ENCODE measurements around the gene IL13RA1.
"Not testable (repeated sequence)": the region's sequence is repeated elsewhere in the genome, so short reads cannot be mapped to it uniquely, and the experiment has no call there.

The IL13RA1 gene

DNA sequence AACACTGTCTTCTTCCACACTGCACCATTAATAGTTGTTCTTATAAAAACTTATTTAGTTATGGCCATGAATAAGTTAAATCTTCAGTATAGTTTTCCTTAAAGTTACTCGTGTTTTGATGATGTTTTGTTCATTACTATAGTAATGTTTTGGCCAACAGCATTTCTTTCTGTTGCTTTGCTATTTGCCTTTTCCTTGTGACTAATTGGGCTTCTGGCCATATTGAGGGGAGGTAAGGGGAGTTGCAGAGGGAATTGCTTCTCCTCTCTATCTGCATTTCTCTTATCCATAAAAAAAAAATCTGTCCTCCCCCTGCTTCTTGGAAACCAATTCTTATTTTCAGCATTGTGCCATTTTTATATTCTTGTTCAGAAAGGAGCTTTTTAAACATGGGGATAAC is 53.5 kb downstream of the IL13RA1 start:
- no peak for TF ChIP-seq ZFX (IDR thresholded peaks at IDR 0.05)
- TF ChIP-seq, protein P1, sequence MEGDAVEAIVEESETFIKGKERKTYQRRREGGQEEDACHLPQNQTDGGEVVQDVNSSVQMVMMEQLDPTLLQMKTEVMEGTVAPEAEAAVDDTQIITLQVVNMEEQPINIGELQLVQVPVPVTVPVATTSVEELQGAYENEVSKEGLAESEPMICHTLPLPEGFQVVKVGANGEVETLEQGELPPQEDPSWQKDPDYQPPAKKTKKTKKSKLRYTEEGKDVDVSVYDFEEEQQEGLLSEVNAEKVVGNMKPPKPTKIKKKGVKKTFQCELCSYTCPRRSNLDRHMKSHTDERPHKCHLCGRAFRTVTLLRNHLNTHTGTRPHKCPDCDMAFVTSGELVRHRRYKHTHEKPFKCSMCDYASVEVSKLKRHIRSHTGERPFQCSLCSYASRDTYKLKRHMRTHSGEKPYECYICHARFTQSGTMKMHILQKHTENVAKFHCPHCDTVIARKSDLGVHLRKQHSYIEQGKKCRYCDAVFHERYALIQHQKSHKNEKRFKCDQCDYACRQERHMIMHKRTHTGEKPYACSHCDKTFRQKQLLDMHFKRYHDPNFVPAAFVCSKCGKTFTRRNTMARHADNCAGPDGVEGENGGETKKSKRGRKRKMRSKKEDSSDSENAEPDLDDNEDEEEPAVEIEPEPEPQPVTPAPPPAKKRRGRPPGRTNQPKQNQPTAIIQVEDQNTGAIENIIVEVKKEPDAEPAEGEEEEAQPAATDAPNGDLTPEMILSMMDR (conservative IDR thresholded peaks at IDR 0.05), result no peak
- no peak overlapping the region for H3K27ac ChIP-seq

DNA sequence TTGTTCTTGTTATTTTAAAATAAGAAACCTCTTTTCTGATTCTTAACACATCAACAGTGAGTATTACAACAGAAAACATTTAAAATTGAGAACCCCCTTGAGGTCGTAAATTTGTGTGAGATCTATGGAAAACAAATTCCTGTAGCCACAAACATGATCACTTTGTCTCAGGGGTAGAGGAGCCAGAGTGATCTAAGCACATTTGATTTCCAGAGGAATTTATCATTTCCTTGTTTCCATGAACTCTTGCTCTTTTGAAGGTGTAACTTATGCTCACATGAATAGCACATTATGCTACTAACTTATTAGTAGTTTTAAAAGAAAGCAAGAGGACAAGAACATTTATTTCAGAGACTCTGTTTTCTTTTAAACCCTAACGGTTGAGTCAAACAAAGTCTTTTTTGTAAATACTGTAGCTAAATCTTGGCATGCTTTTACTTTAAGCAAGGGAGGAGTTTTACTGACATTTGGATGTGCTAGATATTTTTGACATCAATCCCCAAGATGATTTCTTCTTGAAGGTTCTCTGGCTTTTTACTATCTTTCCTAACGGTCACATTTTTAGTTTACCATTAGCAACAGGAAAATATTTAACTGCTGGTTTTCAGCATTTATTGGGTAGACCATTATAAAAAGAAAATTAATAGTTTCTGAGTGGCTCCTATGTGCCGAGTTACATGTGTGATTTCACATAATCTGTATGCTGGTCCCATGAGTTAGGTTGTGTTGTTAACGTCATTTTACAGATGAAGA is 68.3 kb downstream of the IL13RA1 start:
- TF ChIP-seq, protein P1 (conservative IDR thresholded peaks at IDR 0.05), result no peak
- no peak for TF ChIP-seq ZFX (IDR thresholded peaks at IDR 0.05)

DNA sequence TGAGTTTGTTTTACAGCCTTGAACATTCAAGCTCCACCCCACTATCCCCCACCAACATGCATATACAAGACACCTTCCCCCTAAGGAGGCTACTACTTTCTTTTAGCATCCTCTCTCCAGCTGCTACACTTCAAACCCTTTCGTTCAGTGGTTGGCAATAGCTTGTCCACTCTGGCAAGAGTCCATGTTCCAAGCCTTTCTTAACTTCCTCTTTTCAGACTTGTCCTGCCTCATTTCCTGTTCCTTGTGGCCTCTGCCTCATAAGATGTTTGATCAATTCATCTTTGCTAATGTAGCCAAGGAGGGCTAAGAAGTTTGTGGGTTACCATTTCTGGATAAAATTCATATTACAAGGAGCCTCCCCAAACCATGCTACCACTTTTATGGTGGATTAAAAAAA is 75.5 kb downstream of the IL13RA1 start:
- no peak overlapping the region for H3K27ac ChIP-seq
- TF ChIP-seq ZFX (IDR thresholded peaks at IDR 0.05), result no peak
- TF ChIP-seq, protein P1 (conservative IDR thresholded peaks at IDR 0.05), result no peak

More for the DNA sequence above, 68.3 kb downstream of the IL13RA1 start:
- H3K27ac ChIP-seq, result no peak overlapping the region

DNA sequence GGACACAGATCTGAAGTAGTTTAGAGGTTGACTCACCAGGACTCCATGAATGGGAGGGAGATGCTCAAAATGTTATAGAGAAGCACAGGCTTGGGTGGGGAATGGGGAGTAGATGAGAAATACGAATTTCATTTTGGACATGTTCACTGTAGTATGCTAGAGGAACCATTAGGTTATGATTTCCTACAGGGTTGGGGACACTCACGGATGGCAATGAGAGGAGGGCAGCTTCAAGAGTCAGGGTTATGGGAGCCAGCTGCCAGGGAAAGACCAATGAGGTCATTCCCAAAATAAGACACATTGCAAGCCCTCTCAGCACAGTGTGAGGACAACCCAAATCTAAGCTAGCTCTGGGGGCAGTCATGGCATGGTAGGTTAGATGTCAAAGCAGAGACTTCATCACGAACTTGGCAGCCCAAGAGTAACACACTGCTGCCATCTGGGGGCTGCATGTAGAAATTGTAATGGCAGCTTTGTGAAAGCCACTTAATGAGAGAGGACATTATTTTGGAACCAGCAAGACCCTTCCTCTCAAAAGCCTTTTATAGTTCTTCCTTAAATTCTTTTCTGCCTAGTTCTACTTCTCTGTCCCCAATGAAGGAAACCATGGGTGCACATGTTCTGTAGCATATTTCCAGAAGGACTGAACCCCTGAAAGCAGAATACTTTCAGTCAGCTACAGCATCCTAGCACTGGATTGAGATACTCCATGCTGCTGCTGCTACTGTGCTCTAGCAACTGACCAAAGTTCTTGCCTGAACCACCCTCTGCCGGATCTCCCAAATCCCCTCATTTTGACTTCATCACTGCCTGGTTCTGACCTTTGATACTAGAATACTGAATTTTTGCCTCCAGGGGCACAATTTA is 80.0 kb downstream of the IL13RA1 start:
- TF ChIP-seq, protein P1 (conservative IDR thresholded peaks at IDR 0.05), result peak; percentile 66
- no peak for TF ChIP-seq ZFX (IDR thresholded peaks at IDR 0.05)
- H3K27ac ChIP-seq, result no peak overlapping the region

DNA sequence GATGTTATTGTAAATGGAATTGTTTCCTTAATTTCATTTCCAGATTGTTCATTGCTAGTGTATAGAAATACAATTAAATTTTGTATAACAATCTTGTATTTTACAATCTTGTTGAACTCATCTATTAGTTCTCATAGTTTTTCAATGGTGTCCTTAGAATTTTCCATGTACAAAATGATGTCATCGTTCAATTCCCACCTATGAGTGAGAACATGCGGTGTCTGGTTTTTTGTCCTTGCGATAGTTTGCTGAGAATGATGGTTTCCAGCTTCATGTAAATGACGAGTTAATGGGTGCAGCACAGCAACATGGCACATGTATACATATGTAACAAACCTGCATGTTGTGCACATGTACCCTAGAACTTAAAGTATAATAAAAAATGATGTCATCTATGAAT is 89.9 kb downstream of the IL13RA1 start:
- not testable (repeated sequence) for H3K27ac ChIP-seq

DNA sequence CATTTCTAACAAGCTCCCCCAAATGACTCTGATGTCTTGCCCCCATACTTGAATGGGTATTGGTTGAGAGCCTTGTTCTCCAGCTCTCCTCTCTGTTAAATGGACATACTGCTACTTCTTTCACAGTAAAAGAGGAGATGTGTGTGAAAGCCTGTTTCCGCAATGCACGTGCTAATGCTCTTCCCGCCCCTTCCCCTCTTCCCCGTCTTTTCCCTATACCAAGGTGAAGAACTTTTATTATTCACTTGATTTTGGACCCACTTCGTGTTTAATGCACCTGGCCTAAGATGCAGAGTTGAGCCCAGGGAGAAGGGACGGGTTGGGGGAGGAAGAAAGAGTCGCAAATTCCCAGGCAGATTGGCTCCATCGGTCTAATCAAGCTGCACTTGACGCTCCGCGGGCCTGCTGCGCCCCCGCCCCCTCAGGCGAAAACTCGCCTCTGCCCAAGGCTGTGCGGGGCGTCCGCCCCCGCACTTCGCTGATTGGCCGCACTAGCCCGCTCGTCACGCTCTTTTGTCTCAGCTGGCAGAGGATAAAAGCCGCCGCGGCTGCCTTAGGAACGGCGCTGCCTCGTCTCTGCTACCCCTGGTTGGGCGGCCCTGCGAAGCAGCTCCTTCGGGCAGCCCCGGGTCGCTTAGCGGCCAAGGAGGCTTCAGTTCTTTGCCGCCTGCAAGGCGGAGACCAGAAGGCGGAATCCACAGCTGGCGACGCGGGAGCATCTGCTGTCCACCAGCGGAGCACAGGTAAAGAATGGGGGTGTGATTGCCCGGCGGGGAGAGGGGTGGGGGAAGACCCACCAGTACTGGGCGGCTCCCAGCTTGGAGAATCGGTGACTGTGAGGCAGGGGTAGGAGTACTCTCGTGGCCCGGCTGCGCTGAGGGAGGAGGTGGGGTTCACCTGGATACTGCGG is 96.1 kb downstream of the IL13RA1 start, which contains the start of gene ZCCHC12:
Gene ZCCHC12 (plus strand): TSS at position 562 of the 910 bp plus-strand sequence. CDS start 1,421 bp downstream, outside the sequence.
- no peak for TF ChIP-seq ZFX (IDR thresholded peaks at IDR 0.05)
- TF ChIP-seq, protein P1 (conservative IDR thresholded peaks at IDR 0.05), result no peak
- H3K27ac ChIP-seq, result no peak within 1 kb of the TSS

DNA sequence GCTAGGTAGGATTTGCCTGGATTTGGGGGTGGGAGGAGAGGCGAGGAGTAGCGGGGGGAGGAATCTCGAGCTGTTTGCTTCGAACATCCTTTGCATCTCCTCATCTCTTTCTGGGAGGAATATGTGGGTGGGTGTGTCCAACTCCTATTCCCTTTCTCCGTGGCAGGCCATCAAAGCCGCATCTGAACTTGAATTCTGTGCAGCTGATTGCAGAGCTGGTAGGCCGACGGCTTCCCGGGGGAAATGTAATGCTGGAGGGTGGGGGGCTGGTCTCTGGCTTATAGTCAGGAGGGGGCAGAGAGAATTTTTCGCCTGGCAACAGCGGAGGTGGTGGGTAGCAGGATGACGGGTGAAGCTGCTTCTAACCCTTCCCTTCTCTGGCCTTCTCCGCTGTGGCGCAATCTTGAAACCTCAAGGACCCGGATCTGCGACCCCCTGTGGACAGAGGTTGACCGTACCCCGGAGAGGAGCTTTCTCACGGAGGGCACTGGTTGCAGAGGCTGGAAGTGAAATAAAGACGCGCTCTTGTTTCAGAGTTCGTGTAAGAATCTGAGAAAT is 96.8 kb downstream of the IL13RA1 start:
- TF ChIP-seq, protein P1 (conservative IDR thresholded peaks at IDR 0.05), result no peak
- TF ChIP-seq ZFX (IDR thresholded peaks at IDR 0.05), result no peak
- H3K27ac ChIP-seq, result no peak overlapping the region

All from C4-2B (cell line).